ENCODE measurements around the gene IFRD2.

DNA sequence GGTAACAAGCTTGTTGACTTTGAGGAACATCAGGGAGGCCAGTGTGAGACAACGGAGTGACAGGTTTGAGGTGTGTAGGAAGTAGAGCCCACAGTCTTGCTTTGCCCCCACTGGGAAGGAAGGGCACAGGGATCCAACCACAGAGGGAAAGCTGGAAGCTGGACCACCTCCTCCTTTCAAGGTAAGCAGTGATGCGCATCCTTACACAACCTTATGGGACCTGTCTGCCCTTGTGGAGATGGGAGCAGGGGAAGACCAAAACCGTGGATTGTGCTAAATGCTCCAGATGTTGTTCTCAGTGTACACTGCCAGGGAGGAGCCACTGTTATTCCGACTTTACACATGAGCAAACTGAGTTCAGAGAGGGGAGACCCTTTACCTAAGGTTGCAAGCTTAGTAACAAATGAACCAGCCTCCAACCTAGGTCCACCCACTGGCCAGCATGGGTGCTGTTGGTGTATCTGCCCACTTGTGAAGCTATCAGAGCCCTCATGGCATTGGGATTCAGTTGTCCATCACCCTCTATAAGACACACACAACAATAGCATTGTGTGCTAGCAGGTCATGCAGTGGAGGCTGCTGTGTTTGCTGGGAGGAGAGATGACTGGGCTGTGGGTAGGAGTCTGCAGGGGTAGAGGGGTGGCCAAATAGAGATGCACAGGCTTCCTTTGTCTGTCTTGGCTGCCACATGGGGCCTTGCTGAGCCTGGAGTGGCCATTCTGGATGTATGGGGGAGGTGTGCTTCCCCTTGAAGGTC lies 13.9 kb downstream of the IFRD2 start:
- no peak for TF ChIP-seq EZH2 (IDR thresholded peaks at IDR 0.05; ENCODE audit: low read length, missing control alignments)
- TF ChIP-seq, protein P1, sequence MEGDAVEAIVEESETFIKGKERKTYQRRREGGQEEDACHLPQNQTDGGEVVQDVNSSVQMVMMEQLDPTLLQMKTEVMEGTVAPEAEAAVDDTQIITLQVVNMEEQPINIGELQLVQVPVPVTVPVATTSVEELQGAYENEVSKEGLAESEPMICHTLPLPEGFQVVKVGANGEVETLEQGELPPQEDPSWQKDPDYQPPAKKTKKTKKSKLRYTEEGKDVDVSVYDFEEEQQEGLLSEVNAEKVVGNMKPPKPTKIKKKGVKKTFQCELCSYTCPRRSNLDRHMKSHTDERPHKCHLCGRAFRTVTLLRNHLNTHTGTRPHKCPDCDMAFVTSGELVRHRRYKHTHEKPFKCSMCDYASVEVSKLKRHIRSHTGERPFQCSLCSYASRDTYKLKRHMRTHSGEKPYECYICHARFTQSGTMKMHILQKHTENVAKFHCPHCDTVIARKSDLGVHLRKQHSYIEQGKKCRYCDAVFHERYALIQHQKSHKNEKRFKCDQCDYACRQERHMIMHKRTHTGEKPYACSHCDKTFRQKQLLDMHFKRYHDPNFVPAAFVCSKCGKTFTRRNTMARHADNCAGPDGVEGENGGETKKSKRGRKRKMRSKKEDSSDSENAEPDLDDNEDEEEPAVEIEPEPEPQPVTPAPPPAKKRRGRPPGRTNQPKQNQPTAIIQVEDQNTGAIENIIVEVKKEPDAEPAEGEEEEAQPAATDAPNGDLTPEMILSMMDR (conservative IDR thresholded peaks at IDR 0.05 in 1 of 2, IDR thresholded peaks at IDR 0.05 in 1 of 2; ENCODE audit: low read depth in 1 of 2, low read length in 2 of 2), result no peak
